HG02678 (cell line): ENCODE results near the gene TMEM273.

Experiments
- ATAC-seq: cut with Tn5 transposase; IDR thresholded peaks from one replicate; pipeline ENCODE4 v1.9.1; 2021; ENCODE audit warnings: mild to moderate bottlenecking, moderate library complexity; ENCODE audit not compliant: unreplicated experiment

TMEM273 gene

DNA sequence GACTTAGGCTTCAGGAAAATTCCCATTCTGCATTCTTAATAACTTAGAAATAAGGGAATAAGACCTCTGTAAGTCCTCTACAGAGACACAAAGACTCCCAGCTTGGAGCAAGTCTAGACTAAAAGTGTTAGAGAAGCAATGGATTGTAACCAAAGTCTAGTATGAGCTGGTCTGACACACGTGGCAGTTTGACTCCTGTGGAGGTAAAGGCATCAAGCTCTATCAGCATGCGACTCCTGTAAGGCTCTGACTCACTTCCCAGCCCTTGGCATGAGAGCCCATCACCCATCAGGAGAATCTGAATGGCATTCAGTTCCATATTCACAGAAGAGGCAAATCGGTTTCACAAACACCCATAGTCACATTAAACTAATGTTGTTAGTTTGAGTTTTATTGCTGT lies 68.4 kb downstream of the TMEM273 start:
- ATAC-seq, result no peak

DNA sequence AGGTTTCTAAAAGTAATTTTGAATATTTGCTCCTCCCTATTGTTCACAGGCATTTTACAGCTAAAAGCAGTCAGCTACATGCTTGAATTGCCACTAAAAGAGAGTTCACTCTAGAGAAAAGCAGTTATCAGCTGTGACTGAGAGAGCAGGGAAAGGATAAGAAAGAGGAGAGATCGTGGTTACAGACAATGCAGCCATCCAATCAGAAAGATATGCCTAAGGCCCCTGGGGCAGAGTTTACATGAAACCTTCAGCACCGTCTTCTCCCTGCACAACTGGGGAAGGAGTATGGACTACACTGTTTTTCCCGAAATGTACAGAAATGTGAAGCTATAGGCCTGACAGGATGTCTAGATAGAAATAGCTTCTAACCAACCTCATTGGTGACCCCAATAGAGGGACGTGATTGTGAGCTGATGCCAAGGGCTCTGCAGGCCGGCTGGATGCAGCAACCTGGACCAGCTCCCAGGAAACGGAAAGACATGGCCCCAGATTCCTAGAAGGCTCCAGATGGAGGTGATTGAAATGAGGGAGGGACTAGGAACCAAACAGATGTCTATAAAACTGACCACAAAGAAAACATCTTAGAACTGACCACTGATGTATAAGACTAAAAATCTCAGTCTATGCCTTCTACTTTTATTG lies 69.6 kb downstream of the TMEM273 start:
- ATAC-seq, result no peak

DNA sequence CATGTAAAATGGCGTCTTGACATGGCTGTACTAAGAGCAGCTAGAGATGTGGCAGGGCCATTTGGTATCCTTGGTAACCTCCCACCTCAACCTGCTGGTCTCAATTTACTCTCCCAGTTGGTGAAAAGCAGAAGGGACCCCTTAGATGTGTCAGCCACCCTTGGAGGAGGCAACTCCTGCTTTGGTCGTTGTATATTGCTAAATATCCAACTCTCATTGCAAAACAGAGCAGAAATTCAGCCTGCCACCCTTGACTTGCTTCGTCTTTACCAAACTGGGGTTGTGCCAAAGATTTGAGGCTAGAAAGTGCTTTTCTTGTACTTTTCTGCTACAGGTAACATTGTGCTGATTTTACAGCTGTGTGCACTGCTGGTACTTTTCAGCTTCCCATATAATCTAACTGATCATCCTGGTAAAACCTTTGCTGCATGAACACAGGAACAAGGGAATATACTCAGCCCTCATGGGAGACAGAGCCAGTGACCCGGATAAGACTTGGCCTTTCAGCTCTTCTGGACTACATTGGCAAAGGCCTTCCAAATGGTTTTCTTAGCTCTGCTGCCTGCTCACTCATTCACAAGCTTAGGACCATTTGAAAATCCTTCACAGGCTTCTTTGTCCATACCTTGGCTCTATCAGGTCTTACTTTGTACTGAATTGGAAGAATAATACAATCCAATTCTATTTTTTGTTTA lies 70.7 kb downstream of the TMEM273 start:
- ATAC-seq, result no peak

DNA sequence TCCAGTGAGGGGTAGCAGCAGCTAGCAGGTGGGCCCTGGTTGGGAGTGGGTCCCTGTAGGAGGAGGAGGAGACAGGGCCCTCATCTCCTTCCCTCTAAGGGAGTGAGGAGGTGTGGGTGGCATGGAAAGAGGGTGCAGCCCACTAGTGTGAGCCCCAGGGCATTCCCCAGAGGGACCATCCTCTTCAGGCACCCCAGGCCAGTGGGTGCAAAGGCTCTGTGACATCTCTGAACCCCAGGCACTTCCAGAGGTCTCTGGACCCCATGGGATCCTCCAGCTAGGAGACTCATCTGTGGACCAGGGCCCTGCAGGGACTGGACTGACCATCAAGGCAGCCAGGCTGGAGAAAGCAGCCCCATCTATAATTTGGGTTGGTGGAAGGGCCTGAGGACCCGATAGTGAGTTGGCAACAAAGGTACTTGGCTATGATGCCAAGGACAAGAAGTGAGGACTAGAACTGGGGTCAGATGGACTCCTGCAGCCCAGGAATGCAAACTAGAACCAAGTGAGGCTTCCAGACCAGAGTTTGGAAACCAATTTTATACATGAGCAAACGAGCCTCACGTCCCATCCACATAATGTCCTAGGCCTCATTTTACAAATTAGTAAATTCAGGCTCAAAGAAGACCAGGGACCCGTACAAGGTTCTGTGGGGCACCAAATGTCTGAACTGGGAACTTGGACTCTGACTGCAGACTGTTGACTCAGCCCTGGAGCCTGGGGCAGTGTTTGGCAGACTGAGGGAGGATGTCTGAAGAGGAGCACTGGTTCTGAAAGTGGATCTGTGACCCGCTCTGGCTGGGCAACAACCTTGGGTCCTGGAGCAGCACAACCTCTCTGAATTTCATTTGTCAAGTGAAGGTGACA lies 71.4 kb downstream of the TMEM273 start:
- no peak for ATAC-seq

DNA sequence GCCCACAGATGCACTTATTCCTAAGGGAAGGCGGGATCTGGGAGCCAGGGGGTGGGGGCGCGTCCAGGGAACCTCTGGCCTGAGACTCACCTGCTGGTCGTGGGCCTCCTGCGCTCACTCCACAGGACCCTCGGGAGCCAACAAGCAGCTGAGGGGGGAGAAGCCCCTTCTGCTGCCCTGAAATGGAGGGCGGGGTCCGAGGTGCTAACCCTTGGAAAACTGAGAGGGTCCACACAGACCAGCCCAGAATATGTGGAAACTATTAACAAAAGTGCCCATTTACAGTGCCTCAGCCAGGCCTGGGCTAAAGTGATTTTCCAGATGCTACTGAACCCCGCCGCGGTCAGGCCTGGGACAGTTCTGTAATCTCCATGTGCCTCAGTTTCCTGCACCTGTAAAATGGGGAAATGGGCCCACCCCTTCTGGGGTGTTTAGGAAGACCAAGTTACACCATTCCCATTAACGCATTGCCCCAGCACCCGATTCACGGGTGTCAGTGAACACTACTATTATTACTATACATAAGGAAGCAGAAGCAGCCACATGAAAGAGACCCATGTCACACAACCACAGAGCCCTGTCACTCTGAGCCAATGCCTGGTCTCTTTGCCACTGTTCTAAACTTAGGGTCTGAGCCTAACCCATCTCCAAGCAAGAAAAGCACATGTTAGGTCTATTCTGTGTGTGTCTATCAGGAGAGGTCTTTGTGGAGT lies 72.2 kb downstream of the TMEM273 start:
- ATAC-seq, result no peak

DNA sequence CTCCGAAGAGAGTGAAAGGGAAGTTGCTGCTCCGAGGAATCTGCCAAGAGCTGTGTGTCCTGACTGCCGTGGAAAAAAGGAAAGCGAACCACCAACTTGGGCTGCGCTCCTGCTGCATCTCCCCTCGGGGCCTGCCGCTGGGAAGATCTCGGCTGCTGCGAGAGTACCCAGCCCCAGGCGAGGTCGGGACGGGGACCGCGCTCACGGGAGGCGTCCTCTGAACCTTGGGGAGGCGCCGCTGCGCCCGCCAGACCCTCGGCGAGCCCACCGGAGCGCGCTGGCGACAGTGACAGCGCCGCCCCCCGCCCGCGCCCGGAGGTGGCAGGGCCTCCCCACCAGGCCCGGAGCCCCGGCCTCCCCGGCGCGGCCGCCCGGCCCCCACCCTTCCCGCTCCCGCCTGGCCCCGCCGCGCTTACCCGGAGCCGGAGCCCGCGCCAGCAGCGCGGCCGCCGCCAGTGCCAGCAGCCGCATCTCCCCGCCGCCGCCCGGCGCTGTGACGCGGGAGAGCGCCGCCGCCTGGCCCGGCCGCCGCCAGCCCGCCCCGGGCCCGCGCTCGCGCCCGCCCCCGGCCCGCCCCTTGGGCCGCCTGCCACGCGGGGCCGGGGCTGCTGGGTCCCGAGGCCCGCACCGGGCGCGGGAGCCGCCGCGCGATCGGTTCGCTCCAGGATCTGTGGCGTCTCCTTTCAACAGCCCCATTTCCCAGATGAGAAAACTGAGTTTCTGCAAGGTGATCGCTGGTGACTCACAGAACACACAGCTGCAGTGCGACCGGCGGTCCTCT lies 73.0 kb downstream of the TMEM273 start, which contains the start of gene VSTM4:
VSTM4 (minus strand) TSS at position 508 of the 781 bp plus-strand sequence; CDS start at position 471, 37 bp downstream.
- no peak for ATAC-seq

DNA sequence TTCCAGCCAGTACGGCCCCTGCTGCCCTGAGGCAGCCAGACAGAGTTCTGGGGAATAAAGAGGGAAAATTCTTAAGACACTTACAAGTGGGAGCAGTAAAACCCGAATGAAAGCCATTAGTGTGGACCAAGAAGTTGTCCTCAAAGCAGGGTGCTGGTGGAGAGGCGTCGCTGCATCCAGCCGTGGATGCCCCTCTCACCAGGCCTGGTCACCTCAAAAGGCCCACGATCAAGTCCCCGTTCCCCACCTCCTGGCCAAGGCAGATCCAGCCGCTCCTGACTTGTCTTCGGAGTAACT lies 73.5 kb downstream of the TMEM273 start:
- no peak for ATAC-seq

DNA sequence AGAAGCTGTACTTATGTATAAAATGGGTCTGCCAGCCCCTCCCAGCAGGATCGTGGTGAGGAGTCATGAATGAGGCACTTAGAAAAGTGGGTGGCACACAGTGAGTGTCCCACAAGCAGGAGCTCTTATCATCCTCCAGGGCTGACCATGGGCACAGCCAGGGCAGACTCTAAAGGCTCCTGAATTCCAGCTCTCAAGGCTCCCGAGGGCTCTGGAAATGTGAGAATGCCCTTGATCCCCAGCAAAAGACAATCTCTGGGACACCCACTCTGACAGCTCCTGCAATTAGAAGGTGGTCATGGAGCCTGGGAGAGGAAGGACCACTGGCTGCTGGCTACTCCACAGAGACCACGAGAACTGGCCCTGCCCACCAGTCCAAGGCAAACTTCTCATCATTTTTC lies 74.5 kb downstream of the TMEM273 start:
- ATAC-seq, result no peak

DNA sequence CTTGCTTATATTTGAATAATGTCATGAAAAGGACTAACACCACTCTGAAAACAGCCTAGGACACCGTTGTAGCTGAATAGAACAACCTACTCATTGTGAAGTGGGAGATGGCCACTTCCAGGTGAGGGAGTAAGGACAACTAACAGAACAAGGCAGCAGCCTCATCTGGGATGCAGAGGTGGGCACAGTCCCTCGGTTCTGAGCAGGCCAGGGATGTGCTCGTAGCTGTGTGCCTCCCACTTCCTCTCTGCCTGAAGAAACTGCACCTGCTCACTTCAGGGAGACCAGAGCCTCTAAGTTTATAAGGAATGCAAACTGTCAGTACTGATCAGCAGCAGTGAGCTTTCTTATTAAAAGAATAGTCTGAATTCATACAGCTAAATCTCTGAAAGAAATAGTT lies 75.3 kb downstream of the TMEM273 start:
- no peak for ATAC-seq

DNA sequence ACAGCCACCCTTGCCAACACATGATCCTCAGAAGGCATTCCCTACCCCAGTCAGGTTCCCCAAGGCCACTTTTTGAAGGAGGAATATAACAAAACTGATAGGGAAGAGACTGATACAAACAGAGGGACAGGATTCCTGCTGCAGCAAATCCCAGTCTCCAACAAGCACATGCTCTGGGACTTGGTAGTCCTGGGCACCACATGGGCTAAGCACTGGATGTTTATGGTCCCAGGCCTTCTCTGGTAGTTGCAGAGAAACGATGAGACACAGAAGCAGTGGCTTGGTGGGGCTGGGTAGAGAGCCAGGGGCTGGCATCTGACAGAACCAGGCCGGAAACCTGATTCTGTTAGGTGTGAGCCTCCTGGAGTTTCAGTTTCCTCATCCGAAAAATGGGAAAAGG lies 76.1 kb downstream of the TMEM273 start:
- ATAC-seq, result no peak

DNA sequence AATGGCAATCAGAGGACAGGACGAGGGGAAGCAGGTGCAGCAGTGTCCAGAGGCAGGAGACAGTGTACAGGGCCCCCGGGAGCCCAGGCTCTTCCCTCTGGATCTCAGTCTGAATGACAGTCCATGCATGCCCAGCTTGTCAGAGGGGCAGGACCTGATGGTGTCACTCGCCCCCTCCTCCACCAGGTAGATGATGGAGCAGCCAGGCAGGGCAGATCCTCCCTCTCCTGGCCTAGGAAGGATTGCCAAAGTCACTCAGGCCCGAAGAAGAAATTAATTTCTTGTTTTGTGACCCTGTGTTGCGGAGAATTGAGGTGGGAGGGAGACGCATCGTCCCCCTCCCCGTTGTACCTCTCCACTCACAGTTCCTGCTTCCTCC lies 76.9 kb downstream of the TMEM273 start:
- no peak for ATAC-seq

DNA sequence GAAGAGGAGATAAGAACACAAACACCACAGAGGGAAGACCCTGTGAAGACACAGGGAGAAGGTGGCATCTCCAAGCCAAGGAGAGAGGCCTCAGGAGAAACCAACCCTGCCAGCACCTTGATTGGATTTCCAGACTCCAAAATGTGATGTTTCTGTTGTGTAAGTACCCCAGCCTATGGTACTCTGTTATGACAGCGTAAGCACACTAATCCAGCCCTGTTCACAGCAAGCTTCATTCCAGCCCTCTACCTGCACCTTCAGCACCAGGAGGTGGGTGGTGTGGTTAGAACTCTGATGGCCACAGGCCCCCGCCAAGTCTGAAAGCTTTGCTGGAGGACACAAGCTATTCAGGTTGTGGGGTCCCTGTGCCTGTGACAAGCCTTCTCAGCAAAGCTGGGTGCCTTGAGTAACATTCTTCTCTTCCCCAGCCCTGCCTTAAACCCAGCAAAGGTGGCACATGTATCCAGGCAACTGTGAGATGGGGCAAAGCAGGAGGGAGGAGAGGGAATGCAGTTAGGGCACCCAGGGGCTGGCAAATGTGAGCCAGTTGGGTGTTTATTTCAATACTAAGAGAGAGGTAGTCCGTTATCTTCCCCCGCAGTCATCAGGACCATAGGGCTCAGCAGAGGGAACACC lies 77.4 kb downstream of the TMEM273 start:
- ATAC-seq, result no peak

DNA sequence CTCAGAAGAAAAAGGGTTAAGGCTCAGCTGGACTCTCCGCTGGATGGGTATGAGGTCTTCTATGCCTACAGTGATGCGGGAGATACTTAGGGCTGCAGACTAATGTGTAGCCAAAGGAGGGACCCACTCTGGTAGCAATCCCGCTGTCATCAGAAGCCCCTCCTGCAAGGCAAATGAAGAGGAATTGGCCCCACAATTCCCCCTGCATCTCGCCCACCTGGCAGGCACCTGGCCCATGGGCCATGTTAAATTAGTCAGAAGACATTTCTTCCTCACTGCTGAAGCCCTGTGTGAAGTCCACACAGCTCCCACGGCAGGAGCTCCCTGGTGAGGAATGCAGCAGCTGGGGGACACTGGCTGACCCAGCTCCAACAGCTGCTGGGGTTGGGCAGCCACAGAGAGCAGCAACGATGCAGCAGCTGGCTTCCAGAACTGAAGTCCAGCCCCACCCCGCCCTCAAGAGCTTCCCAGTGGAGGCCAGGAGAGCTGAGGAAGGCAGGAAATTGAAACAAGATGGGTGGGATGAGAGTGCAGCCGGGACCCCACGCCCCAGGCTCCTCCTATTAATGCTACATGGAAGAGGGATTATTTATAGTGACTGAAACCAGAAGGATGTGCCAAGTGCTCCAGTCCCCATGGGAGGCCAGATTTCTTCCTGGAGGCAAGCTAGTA lies 78.4 kb downstream of the TMEM273 start:
- no peak for ATAC-seq

DNA sequence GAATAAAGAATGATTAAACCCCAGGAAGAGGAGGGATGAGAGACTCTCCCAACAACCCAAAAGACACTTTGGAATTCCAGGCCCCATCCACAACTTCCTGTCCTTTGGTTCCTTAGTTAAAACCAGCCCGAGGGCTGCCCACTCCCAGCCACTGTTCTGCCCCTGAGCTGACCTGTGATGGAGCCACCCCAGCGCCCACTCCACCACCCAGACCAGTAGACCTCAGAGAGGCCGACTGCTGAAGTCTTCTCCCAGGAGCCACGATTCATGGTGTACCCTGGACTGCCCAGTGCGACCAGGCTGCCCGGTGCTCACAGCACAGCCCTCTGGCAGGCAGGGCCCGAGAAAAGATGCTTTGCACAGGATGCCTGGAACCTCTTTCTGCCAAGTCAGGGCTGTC lies 79.5 kb downstream of the TMEM273 start:
- ATAC-seq, result no peak

DNA sequence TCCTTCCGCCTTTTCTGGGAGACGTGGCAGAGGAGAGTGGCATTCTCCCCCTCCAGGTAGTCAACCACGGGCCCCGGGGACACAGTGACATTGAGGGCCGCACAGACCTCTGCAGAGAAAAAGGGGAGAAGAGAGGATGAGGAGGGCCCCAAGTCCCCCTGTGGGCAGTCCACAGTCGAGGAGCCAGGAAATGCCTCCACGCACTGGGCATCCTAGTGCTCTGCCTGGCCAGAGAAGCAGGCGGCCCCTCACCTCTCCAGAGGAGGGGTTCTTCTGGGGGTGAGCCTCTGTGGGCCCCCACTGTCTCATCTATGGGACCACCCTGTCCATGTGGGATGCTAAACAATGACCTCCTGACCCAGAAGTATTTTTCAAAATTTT lies 80.3 kb downstream of the TMEM273 start:
- ATAC-seq, result no peak

DNA sequence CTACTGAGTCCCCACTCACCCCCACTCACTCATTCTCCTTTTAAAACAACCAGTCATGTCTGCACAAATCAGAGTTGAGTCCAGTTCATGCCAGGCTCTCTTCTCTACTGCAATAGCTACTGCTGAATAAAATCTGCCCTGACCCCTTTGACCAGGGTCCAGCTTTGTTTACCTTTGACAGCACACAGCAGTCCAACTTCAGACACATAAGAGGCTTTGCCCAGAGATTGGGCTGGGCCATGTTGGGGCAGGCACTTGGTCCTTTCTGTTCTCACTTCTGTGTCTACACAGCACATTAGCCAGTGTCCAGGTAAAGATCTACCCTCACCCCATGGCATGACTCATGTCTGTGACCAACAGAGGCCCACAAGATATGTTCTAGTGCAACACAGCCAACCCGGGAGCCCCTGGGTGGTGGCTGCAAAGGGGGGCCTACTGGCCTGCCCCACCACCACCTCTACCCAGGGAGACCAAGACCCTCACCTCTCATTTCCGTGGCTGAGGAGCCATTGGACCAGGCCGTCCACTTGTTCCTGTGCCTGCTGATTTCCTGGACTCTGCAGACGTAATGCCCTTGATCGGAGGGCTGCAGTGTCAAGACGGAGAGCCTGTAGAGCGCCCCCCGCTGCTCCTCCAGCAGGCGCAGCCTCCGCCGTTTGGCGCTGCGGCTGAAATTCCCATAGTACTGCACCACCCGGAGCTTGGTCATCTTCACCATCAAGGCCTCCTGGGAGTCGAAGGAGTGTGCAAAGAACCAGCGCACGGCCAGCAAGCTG lies 80.9 kb downstream of the TMEM273 start:
- ATAC-seq, result no peak

DNA sequence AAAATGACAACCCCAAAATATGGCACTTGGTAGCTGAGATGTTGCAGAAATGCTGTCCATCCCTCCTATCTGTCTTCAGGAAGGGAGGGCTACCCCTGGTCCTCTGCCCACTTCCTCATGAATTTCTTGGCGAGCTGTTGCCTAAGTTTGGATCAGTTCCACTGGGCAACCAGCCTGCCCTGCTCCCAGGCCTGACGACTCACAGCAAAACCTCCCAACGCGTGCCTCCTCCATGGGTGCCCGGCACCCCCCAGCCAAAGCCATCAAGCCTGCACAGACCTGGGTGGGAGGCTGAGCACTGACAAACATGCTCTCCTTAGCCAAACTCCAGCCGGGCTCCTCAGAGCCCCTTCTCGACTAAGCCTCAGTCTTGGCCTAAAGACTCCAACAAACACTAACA lies 81.7 kb downstream of the TMEM273 start:
- no peak for ATAC-seq

DNA sequence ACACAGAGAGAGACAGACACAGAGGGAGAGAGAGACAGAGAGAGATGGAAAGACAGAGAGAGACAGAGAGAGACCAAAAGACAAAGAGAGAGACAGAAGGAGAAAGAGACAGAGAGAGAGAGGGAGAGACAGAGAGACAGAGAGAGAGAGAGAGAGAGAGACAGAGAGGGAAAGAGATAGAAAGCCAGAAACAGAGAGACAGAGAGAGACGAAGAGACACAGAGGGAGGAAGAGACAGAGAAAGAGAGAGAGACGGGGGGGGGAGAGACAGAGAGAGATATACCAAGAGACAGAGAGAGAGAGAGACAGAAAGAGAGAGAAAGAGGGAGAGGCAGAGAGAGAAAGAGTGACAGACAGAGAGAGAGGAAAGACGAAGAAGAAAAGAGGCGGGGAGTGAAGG lies 83.1 kb downstream of the TMEM273 start:
- no peak for ATAC-seq
